Activated CD4-positive, alpha-beta T cell treated with anti-CD3 and anti-CD28 coated beads for 4 hours (primary cell): Measurements from ENCODE around the gene GPM6B.

ENCODE experiments used
- DNase-seq, 2 donors: peaks; one replicate each; pipeline ENCODE4 v3.0.0-alpha.2; 2020

GPM6B gene

GRCh38 chrX:13821738-13822137, 4.8 kb upstream of the GPM6B start:
- no peak for DNase-seq

DNA sequence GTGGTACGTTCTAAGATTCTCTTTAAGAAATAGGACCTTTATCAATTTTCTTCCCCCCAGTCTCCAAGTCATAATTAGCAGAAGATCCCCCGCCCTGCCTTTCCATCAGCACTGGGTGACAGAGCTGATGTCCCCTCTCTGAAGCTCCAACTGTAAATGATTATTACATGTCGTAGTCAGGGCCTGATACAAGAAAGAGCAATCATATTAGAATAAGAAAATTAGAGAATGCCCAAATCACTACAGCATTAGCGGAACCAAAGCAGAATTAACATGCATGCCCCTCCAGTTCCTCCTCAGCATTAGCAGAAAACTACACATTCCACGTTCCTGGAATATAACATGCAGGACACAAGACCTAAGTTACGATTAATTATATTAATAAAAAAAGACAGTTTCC, 717 bp downstream of the GPM6B start:
- no peak for DNase-seq

GRCh38 chrX:13815664-13816063, 1.2 kb downstream of the GPM6B start:
- DNase-seq, result no peak

GRCh38 chrX:13808865-13809264, 8.0 kb downstream of the GPM6B start:
- DNase-seq, result no peak

GRCh38 chrX:13808293-13808692, 8.6 kb downstream of the GPM6B start:
- no peak for DNase-seq

DNA sequence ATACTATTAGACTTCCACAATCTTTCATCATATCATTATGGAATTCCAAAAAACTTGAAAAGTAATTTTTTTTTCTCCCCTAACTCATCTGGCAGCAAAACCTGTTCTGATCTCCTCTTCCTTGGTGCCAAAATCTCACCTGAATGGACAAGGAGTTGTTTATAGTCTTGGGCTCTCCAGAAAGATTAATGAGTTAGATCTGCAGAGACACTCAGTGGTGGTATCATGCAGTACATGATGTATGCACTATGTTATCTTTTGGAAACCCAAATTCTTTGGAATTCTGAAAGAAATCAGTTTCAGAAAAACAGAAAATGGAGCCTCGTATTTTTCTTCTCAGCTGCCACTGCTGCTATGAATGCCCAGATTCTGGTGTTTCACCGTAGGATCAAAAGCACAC, 11.7 kb downstream of the GPM6B start:
- no peak for DNase-seq

DNA sequence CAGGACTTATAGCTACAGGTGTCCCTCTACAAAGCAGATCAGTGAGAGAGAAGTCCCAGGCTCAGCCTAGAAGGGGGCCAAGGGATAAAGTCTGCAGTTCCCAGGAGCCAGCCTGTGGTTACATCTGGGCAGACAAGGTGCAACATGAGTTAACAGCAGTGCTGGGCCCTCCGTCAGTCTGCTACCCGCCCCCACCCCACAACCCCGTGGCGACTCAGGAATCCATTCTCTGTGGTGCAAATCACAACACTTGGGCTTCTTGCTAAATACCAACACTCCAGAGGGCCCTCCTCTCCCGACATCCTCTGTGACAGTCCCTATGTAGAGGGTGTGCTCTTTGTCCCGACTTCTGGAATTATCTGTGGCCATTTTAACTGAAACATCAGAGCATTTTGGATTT, 13.8 kb downstream of the GPM6B start:
- no peak for DNase-seq

- DNase-seq, result no peak
These were observed 18.7 kb downstream of the GPM6B start for GRCh38 chrX:13798184-13798583.

DNA sequence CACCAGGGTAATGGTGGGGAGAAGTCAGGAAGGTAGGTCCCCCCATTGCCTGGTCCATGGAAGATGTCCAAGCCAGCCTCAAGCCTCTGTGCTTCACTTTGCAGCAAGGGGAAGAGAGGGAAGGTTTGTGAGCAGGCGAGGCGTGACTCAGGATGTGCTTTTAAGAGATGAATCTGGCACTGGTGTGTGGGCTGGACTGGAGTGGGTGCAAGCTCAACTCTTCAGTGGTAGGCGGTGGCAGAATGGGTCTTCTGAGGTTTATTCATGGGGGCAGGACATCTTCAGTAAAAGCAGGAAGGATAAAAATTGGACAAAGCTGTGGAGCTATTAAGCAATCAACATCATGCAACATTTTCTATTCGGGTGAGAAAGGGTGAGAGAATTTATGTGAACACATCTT, 19.4 kb downstream of the GPM6B start:
- DNase-seq, result no peak

DNA sequence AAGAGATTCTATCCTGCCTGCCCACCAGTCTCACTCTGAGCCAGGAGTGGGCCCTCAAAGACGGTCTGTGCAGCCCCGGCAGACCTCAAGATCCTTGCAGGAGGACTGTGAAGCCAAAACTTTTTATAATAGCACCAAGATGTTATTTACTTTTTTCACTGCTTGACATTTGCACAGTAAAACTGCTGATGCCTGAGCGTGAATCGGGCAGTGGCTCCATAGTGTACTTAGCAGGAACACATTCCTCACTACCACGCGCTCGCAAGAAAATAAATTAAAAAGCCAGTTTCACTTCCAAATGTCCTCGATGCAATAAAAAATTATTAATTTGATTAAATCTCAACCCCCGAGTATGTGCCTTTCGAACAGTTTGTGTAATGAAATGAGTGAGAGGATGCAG, 22.5 kb downstream of the GPM6B start:
- DNase-seq, result no peak

GRCh38 chrX:13793897-13794296, 23.0 kb downstream of the GPM6B start:
- no peak for DNase-seq

GRCh38 chrX:13791559-13791958, 25.3 kb downstream of the GPM6B start:
- no peak for DNase-seq

GRCh38 chrX:13791145-13791544, 25.7 kb downstream of the GPM6B start:
- DNase-seq, result no peak

DNA sequence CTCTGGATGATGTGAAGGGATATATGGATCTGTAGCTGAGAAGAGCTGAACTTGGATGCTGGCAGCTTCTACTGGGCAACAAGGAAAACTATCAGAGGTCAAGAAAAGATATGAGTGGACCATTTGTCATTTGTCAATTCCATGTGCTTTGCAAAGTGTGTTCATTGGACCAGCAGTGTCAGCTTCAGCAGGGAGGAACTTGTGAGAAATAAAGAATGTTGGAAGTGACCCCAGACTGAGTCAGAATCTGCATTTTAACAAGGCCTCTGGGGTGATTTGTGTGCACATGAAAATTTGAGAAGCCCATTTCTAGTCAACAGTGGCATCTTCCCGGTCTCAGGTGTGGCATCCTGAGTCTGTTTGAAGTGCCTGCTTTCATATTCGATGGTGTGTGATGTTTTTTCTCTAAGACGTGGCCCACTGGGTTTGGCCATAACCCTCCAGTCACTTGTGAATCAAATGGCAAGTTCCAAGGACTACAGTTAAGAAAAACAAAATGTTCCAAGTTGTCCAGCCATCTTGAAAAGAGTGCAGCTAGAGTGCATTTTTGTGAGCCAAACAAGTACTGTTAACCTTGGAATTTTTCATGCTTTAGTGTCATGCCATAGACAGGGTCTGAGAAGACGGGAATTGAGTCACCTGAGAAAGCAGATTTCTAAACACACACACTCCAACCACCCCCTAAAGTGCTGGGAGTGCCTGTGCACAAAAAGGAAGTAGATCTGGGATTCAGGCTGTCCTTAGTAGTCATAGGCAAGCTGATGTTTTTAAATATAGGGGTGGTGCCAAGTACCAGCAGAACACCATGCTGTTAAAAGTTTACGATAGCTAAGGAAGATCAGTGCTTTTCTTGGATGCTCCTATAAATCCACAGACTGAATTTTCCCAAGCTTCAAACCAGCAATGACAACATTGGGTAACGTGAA, 26.4 kb downstream of the GPM6B start:
- no peak for DNase-seq

- DNase-seq, result no peak
These were observed 30.8 kb downstream of the GPM6B start for GRCh38 chrX:13786048-13786447.

DNA sequence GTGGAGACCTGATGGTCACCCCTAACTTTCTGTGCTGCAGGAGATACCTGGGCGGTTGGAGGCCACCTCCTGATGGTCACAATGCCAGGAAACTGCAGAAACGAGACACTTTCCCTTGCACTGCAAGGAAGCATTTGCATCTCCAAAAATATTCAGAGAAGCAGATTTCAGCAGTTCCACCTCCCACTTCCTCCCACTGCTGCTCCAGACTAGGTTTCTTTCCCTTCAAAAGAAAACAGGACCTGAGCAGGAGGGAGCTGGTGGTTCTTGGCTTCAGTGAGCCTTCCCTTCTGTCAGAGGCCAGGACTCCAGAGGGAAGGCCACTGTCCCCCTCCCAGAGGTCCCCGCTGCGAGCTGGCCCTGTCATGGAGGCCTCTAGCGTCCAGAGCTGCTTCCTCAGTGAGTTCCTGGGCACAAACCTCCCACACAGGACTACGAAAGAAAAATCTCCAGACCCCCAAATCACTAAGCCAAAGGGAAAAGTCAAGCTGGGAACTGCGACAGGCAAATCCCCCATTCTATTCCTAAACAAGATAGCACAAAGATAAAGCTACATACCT, 35.9 kb downstream of the GPM6B start:
- DNase-seq, result no peak

- no peak for DNase-seq
These were observed 38.0 kb downstream of the GPM6B start for GRCh38 chrX:13778916-13779315.

- DNase-seq, result no peak
These were observed 40.5 kb downstream of the GPM6B start for GRCh38 chrX:13776387-13776786.

DNA sequence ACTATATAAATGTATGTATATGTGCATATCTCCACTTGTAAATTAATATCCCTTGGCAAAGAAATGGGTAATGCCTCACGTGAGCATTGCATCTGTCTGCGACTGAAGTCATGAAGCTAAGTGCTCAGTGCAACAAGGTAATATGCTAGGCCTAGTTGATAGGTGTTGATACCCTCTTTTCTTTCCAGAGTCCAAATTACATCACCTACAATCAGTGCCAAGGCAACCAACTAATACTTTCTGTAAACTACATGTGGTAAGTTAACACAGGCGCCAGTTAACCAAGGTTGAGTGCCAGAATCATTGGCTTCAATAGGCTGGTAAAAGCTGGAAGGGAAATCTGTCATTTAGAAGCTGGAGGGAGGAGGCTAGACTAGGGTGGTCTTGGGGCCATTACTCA, 41.1 kb downstream of the GPM6B start:
- no peak for DNase-seq

DNA sequence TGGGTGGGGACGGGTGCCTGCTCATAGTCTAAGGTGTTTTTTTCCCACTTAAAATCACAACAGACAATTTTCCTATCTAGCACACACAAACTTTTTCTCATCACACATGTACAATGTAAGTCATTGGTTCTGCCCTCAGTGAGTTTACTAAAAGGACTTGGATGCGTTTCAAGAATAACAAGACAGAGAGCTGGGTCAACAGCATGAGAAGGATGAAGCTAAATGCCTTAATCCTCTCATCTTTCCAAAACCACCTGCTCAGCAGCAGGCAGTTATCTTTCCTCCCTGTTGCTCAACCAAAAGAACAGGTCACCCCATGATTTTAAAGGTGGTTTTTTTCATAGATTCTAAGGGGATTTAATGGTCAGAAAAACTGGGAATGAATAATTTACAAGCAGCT, 42.2 kb downstream of the GPM6B start:
- DNase-seq, result no peak

GRCh38 chrX:13770013-13770535, 46.8 kb downstream of the GPM6B start:
- DNase-seq, result no peak

- no peak for DNase-seq
These were observed 48.0 kb downstream of the GPM6B start for GRCh38 chrX:13768939-13769338.

- DNase-seq, result no peak
These were observed 52.1 kb downstream of the GPM6B start for GRCh38 chrX:13764765-13765164.

DNA sequence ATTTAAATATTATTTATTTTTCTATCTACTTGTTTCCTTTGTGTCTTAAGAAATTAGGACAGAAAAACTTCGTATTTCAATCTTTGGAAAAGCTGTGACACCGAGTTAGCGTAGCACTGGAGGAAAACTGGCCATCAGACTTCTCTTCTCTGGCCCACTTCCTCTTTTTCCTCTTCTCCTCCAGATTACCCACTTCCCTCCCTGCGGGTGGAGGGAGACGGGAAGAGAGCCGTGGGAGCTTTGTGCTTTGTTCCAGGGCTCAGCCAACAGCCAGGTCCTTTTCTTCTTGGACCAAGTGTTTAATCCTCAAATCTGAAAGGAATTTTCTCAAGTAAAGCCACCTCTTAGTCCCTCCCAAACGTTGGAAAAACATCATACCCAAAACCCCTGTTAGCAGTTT, 52.6 kb downstream of the GPM6B start:
- no peak for DNase-seq

- no peak for DNase-seq
These were observed 53.4 kb downstream of the GPM6B start for GRCh38 chrX:13763489-13763888.
